GM12878 (cell line): Measurements from ENCODE around the gene ADRA2B. TPM values are rescaled to one million over a fixed set of nuclear protein-coding genes. Genes with fewer than 3 reads are reported as not detected.
"Not testable (repeated sequence)": the region's sequence is repeated elsewhere in the genome, so short reads cannot be mapped to it uniquely, and the experiment has no call there.

Experiments
- ATAC-seq: fragments of 200-7000 bp; cut with Tn5 transposase; 3 replicates; pipeline ENCODE4 v1.9.1; 2020; ENCODE audit warnings: mild to moderate bottlenecking, moderate library complexity
- BruUV-seq: library from RNA; stranded (reverse); fragments of 400-500 nt; replicated peaks from 2 replicates; lab custom pipeline; 2021; lab: Mats Ljungman, UMichigan
- CTCF ChIA-PET: fragments of 300-600 bp; sonication (Branson Sonifier 250); formaldehyde crosslinking; extraction: SDS; loops from one replicate; lab custom pipeline; 2021; ENCODE audit warnings: inconsistent platforms; lab: Yijun Ruan, JAX
- POLR2A ChIA-PET: fragments of 350-600 bp; formaldehyde crosslinking; extraction: SDS; loops from one replicate; lab custom pipeline; 2021; ENCODE audit warnings: inconsistent platforms; lab: Charles Lee
- RAD21 ChIA-PET: fragments of 300-600 bp; sonication (Branson Sonifier 250); formaldehyde crosslinking; loops from one replicate; lab custom pipeline; 2023; ENCODE audit warnings: antibody characterized with exemption; ENCODE audit not compliant: unreplicated experiment; lab: Charles Lee
- SMC1A ChIA-PET: fragments of 300-600 bp; sonication (Branson Sonifier 250); formaldehyde crosslinking; loops from one replicate; lab custom pipeline; 2023; ENCODE audit not compliant: unreplicated experiment, uncharacterized antibody; lab: Charles Lee
- DNase-seq: peaks from one replicate; pipeline ENCODE4 v3.0.0-alpha.2; 2011; ENCODE audit warnings: low read depth, low spot score
- FAIRE-seq: peaks from 3 replicates; lab custom pipeline; 2011; peaks lifted over from hg19 to GRCh38; lab: Jason Lieb, UNC
- H2AFZ ChIP-seq: 2 replicates; pipeline ENCODE4 v1.6.0; 2011; ENCODE audit warnings: low read depth, low read length, control low read depth; ENCODE audit not compliant: control insufficient read depth
- H3K27ac ChIP-seq: 2 replicates; pipeline ENCODE4 v1.5.1; 2011; ENCODE audit warnings: control low read depth; ENCODE audit not compliant: control insufficient read depth, insufficient read depth
- H3K27me3 ChIP-seq, 2 experiments: replicated peaks in 1 of 2; 2 replicates each; pipeline versions ENCODE4 v1.6.0 to v1.6.1; 2011; ENCODE audit warnings: low read length in 1 of 2; ENCODE audit not compliant: control insufficient read depth in 2 of 2, insufficient read depth in 2 of 2
- H3K36me3 ChIP-seq, 2 experiments: 2 replicates each; pipeline ENCODE4 v1.5.1; 2011; ENCODE audit warnings: low read length in 1 of 2; ENCODE audit not compliant: control insufficient read depth in 2 of 2, insufficient read depth in 2 of 2
- H3K4me1 ChIP-seq: 2 replicates; pipeline ENCODE4 v1.6.1; 2011; ENCODE audit warnings: mild to moderate bottlenecking, low read length, moderate library complexity, mixed read lengths; ENCODE audit not compliant: control insufficient read depth, insufficient read depth
- H3K4me2 ChIP-seq: 2 replicates; pipeline ENCODE4 v1.6.0; 2011; ENCODE audit warnings: control low read depth; ENCODE audit not compliant: control insufficient read depth, insufficient read depth
- H3K4me3 ChIP-seq: fragments of 200-600 bp; sonication (generic); 2 replicates; pipeline ENCODE4 v1.5.1; 2016
- H3K79me2 ChIP-seq: 2 replicates; pipeline ENCODE4 v1.6.0; 2011; ENCODE audit warnings: low read length; ENCODE audit not compliant: control insufficient read depth, insufficient read depth
- H3K9ac ChIP-seq: 2 replicates; pipeline ENCODE4 v1.8.0; 2011; ENCODE audit warnings: low read length, control low read depth, mixed read lengths; ENCODE audit not compliant: control insufficient read depth, insufficient read depth
- H3K9me3 ChIP-seq: replicated peaks from 3 replicates; pipeline ENCODE4 v1.5.1; 2011; ENCODE audit warnings: mild to moderate bottlenecking, low read length; ENCODE audit not compliant: control insufficient read depth, insufficient read depth
- H4K20me1 ChIP-seq: 2 replicates; pipeline ENCODE4 v1.6.0; 2011; ENCODE audit not compliant: control insufficient read depth, insufficient read depth
- BCLAF1 ChIP-seq: fragments of 450-650 bp; IDR thresholded peaks from 2 replicates; pipeline ENCODE4 v1.6.1; 2017; ENCODE audit warnings: antibody characterized with exemption, mild to moderate bottlenecking, moderate library complexity
- CEBPB ChIP-seq, 2 experiments: fragments of 150-350 bp in 1 of 2; IDR thresholded peaks; 2 replicates each; pipeline ENCODE4 v1.6.1; 2012 to 2014; ENCODE audit warnings: low read depth in 2 of 2, low read length in 2 of 2, borderline replicate concordance in 1 of 2, inconsistent platforms in 1 of 2
- EED ChIP-seq: sonication (generic); IDR thresholded peaks from 2 replicates; pipeline ENCODE4 v1.6.1; 2016; ENCODE audit warnings: antibody characterized with exemption, low read depth
- EZH2 ChIP-seq: IDR thresholded peaks from 2 replicates; pipeline ENCODE4 v1.6.1; 2012; ENCODE audit warnings: low read depth, mild to moderate bottlenecking, control low read depth, inconsistent platforms, low read length, borderline replicate concordance; ENCODE audit not compliant: control insufficient read depth
- NFIC ChIP-seq: IDR thresholded peaks from 2 replicates; pipeline ENCODE4 v1.6.1; 2012; ENCODE audit warnings: low read depth, mild to moderate bottlenecking, inconsistent platforms, low read length, moderate library complexity
- RB1 ChIP-seq: fragments of 450-650 bp; formaldehyde crosslinking; IDR thresholded peaks from 2 replicates; pipeline ENCODE4 v1.6.1; 2017; ENCODE audit warnings: mild to moderate bottlenecking, borderline replicate concordance
- RUNX3 ChIP-seq: IDR thresholded peaks from 2 replicates; pipeline ENCODE4 v1.6.1; 2012; ENCODE audit warnings: low read length, inconsistent platforms
- SP1 ChIP-seq: IDR thresholded peaks from one replicate; pipeline ENCODE4 v1.6.1; 2011; ENCODE audit warnings: low read depth, low read length
- SUPT20H ChIP-seq: IDR thresholded peaks from 2 replicates; pipeline ENCODE4 v1.6.1; 2011; ENCODE audit warnings: low read depth, mild to moderate bottlenecking, low read length, moderate library complexity, borderline replicate concordance; ENCODE audit not compliant: control insufficient read depth
- WGBS: methylation state at CpG from one replicate; pipeline ENCODE4 v1.1.6; 2016; ENCODE audit warnings: low lambda C conversion rate; ENCODE audit not compliant: insufficient replicate concordance, insufficient coverage; ENCODE audit errors: missing lambda C conversion rate; 5-methylcytosine and 5-hydroxymethylcytosine counted together
- in situ Hi-C: fragments of 300-500 bp; cut with MboI; formaldehyde crosslinking; loops from 9 replicates; pipeline ENCODE4 v1.14.3; 2018; ENCODE audit warnings: mixed read lengths
- intact Hi-C: fragments of 100-400 bp; cut with micrococcal nuclease; formaldehyde crosslinking; loops from one replicate; pipeline ENCODE4 v1.14.2; 2022; ENCODE audit not compliant: unreplicated experiment
- polyA plus RNA-seq, 11 experiments: library from polyadenylated mRNA; depleted of rRNA in 4 of 11; unstranded in 6 of 11; stranded (reverse) in 5 of 11; fragments of >200 nt; fragmentation: Nextera tagmentation in 4 of 11; fragmentation: Illumina TruSeq in 1 of 11; extraction: Ambion mirVana in 4 of 11; extraction: Trizol in 1 of 11; gene quantifications; 1 replicate in 1 of 11; 2 replicates in 10 of 11; pipeline versions ENCODE4 v1.2.1 to v1.2.3, GENCODE V29; 2011 to 2016; ENCODE audit warnings: inconsistent platforms in 2 of 11, missing spikeins in 2 of 11, low read depth in 1 of 11
- total RNA-seq, 4 experiments: library from RNA; depleted of rRNA in 3 of 4; stranded (reverse); fragments of >200 nt in 3 of 4; fragmentation: Illumina TruSeq in 1 of 4; extraction: Trizol in 1 of 4; gene quantifications; 2 replicates each; pipeline versions ENCODE4 v1.2.1 to v1.2.3, GENCODE V29; 2013 to 2021

ADRA2B gene
- total and polyA plus RNA-seq, 10 of the 15 experiments (the other 5 are each of a cell fraction or from before 2014, with no cell fraction given), result 0.01 to 0.10 (median 0.04) TPM; not detected in 6

DNA sequence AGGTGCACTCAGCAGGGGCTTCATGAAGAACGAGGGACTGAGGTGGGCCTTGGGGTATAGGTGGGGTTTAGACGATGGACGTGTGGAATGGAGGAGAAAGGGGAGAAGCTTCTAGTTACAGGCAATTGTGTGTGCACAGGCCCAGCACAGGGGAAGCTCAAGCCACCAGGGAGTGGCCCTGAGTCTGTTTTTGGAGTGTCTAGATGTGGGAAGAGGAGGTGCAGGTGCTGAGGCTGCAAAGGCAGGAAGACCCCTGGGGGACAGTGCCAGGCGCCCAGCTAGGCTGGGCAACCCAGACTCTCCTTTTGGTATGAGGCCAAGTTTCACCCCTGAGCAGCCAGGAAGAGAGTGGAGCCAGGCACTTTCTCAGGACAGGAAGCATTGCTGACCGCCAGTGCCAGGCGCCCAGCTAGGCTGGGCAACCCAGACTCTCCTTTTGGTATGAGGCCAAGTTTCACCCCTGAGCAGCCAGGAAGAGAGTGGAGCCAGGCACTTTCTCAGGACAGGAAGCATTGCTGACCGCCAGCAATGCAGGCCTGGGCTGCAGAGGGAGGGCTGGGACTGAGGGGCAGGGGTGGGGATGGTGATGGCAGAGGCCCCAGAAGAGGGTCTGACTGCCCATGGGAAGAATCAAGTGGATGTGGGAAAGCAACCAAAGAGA, 31.4 kb downstream of the ADRA2B start:
- CTCF ChIA-PET, H3K9ac ChIP-seq, H3K36me3 ChIP-seq, POLR2A ChIA-PET, SMC1A ChIA-PET, H3K27ac ChIP-seq, H4K20me1 ChIP-seq, H3K4me3 ChIP-seq, H2AFZ ChIP-seq, in situ Hi-C loops, RAD21 ChIA-PET, FAIRE-seq, DNase-seq, ATAC-seq, H3K9me3 ChIP-seq, intact Hi-C loops, BruUV-seq, H3K4me2 ChIP-seq, H3K27me3 ChIP-seq, H3K79me2 ChIP-seq, H3K4me1 ChIP-seq: not testable (repeated sequence)
- 4% methylated on average over 5 of the region's 7 CpGs for WGBS

DNA sequence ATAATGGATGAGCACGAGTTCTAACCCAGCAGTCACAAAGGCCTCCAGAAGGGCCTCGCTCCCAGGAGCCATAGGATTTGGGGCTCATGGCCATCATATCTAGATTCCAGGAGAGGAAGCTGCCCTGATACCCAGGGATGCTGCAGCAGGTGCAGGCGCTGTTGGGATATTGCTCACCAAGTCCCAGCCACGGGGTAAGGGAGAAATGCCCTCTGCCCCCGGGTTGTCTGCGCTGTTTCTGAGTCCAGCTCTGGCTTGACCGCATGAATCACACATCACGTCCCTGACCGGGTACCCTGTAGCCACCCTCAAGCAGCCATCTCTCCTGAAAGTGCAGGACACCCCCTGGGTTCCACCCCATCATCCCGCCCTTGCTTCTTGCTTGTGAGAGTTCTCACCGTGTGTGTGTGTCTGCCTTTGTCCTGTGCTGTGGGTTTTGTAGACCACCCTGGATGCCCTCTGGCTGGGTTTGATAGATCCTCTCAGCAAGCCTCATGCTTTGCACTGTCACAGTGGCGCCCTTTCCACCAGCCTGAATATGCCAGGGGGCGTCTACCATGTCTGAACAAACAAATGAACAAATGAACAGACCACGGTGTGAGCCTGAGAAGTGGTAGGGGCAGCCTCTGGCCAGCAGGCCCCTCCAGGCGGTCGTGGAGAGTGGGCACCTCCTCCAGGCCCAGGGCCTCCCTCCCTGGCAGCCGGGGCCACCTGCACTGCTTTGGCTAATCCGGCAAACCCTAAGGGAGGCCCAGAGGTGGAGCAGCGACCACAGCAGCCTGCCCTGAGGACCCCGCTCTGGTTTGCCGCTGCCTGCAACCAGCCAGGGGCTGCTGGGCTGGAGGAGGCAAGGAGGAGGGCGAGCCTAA, 32.1 kb downstream of the ADRA2B start:
- Histone ChIP-seq H3K27ac (no peak overlapping the region), H3K4me3 (no peak overlapping the region), H3K9me3 (no peaks in the 10 kb centered on the region), H3K9ac (no peak overlapping the region), H4K20me1 (no peaks in the 10 kb centered on the region), H3K79me2 (no peaks in the 10 kb centered on the region), H2AFZ (no peak overlapping the region), H3K27me3 (no peaks in the 10 kb centered on the region; a peak in 1 of 4 replicates), H3K4me2 (no peak overlapping the region), H3K4me1 (no peaks in the 10 kb centered on the region), H3K36me3 (no peaks in the 10 kb centered on the region)
- DNase-seq, result no peak
- no peak for ATAC-seq
- RAD21 ChIA-PET, result no interaction called here
- WGBS, result 36% methylated on average over 22 of the region's 22 CpGs
- in situ Hi-C loops, result no loop called here
- SMC1A ChIA-PET, result no interaction called here
- FAIRE-seq, result no peak
- intact Hi-C loops, result no loop called here
- POLR2A ChIA-PET, result no interaction called here
- no TSS peak for BruUV-seq
- TF ChIP-seq BCLAF1, result no peak
- TF ChIP-seq NFIC, result no peak
- no peak for TF ChIP-seq RB1
- no peak for TF ChIP-seq EED
- TF ChIP-seq SP1, result no peak
- TF ChIP-seq CEBPB (IDR thresholded peaks at IDR 0.05; ENCODE audit: borderline replicate concordance in 1 of 2, low read depth in 2 of 2, low read length in 2 of 2), result no peak
- TF ChIP-seq SUPT20H, result no peak
- TF ChIP-seq EZH2, result no peak
- no peak for TF ChIP-seq RUNX3
- CTCF ChIA-PET, result no interaction called here
